Natural killer cell (primary cell): ENCODE results near the gene AARS2. TPM values are rescaled to one million over a fixed set of nuclear protein-coding genes. Genes with fewer than 3 reads are reported as not detected.
A peak's percentile ranks its signal among the peaks of the same experiment; 100 is the strongest.

Source experiments
- ATAC-seq, 3 donors: fragments of 150-1000 bp in 2 of 3; fragments of 200-7000 bp in 1 of 3; cut with Tn5 transposase; 1 replicate in 1 of 3; 2 replicates in 2 of 3; pipeline ENCODE4 v1.10.0; 2021; ENCODE audit warnings: mild to moderate bottlenecking in 2 of 3, moderate library complexity in 2 of 3
- DNase-seq, 2 donors: peaks; one replicate each; pipeline versions ENCODE4 v3.0.0 to v3.0.0-alpha.2; 2013 to 2021; ENCODE audit warnings: mixed read lengths in 1 of 2
- H3K27ac ChIP-seq: one replicate; pipeline ENCODE4 v1.5.1; 2013; ENCODE audit warnings: mild to moderate bottlenecking, low read length
- H3K27me3 ChIP-seq: one replicate; pipeline ENCODE4 v1.6.1; 2013; ENCODE audit warnings: low read length; ENCODE audit not compliant: control insufficient read depth, insufficient read depth
- H3K36me3 ChIP-seq: one replicate; pipeline ENCODE4 v1.6.1; 2013; ENCODE audit warnings: low read length; ENCODE audit not compliant: control insufficient read depth, insufficient read depth
- H3K4me1 ChIP-seq: one replicate; pipeline ENCODE4 v1.6.1; 2013; ENCODE audit warnings: low read length; ENCODE audit not compliant: control insufficient read depth, insufficient read depth
- H3K4me3 ChIP-seq: one replicate; pipeline ENCODE4 v1.5.1; 2013; ENCODE audit warnings: low read length
- H3K9me3 ChIP-seq: one replicate; pipeline ENCODE4 v1.6.1; 2013; ENCODE audit warnings: low read length; ENCODE audit not compliant: control insufficient read depth, insufficient read depth
- H3K27ac Mint-ChIP-seq, 2 donors: one replicate each; pipeline ENCODE4 v1.8.0; 2022; ENCODE audit warnings: mild to moderate bottlenecking in 2 of 2, mixed read lengths in 2 of 2, moderate library complexity in 1 of 2
- H3K27me3 Mint-ChIP-seq, 2 donors: one replicate each; pipeline ENCODE4 v1.8.0; 2022; ENCODE audit warnings: low read depth in 2 of 2, mixed read lengths in 2 of 2
- H3K36me3 Mint-ChIP-seq: one replicate; pipeline ENCODE4 v1.8.0; 2022; ENCODE audit warnings: mixed read lengths
- H3K4me1 Mint-ChIP-seq, 2 donors: one replicate each; pipeline ENCODE4 v1.8.0; 2022; ENCODE audit warnings: mixed read lengths in 2 of 2
- H3K4me3 Mint-ChIP-seq: one replicate; pipeline ENCODE4 v1.8.0; 2022; ENCODE audit warnings: mild to moderate bottlenecking, moderate library complexity, mixed read lengths
- H3K9me3 Mint-ChIP-seq, 2 donors: one replicate each; pipeline ENCODE4 v1.8.0; 2022; ENCODE audit warnings: mixed read lengths in 2 of 2
- CTCF ChIP-seq: fragments of 200-600 bp; IDR thresholded peaks from one replicate; pipeline ENCODE4 v1.8.0; 2022; ENCODE audit warnings: antibody characterized with exemption
- WGBS: methylation state at CpG from one replicate; pipeline ENCODE4 v1.1.7; 2013; ENCODE audit warnings: missing lambda C conversion rate; ENCODE audit not compliant: insufficient coverage; 5-methylcytosine and 5-hydroxymethylcytosine counted together
- intact Hi-C: fragments of 100-400 bp; cut with micrococcal nuclease; formaldehyde crosslinking; loops from one replicate; pipeline ENCODE4 v1.14.2; 2022
- total RNA-seq, 4 donors: library from RNA; stranded (reverse); fragments of 120-200 nt in 1 of 4; gene quantifications; one replicate each; pipeline versions ENCODE4 v1.2.3 to v1.2.4, GENCODE V29; 2013 to 2022

The AARS2 gene
- total RNA-seq, 3 donors from 2014 or later (not counting 1 experiment from before 2014, with no cell fraction given): 14.1 to 17.2 (median 14.2) TPM

DNA sequence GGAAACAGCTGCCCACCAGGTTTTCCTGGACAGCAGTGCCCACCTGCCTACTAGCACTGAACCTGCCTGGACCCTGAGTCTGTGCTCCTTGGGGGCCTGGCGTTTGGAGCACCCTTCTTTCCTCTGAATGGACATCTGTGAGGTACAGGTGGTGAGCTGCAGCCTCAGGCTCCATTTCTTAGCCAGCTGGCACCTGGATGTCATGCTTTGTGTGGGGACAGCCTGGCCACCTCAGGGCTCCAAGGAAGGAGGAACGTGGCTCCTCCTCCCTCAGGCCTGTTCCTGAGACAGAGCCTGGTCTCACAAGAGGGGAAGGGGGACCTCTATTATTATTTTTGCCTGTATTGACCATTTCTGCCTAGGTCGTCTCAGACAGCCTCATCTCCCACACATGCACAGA is 34.8 kb downstream of the AARS2 start:
- no peak overlapping the region for H3K27ac Mint-ChIP-seq
- Histone ChIP-seq H3K4me3 (no peak overlapping the region), H3K27me3 (peaks cover 22% of the 10 kb centered on the region), H3K9me3 (no peaks in the 10 kb centered on the region), H3K27ac (no peak overlapping the region), H3K4me1 (peaks cover 7% of the 10 kb centered on the region), H3K36me3 (no peaks in the 10 kb centered on the region)
- ATAC-seq (no peak), DNase-seq (no peak)
- H3K4me3 Mint-ChIP-seq: no peak overlapping the region
- H3K9me3 Mint-ChIP-seq: no peaks in the 10 kb centered on the region
- intact Hi-C loops: no loop called here
- TF ChIP-seq CTCF: no peak
- WGBS: 65% methylated on average over 3 of the region's 3 CpGs
- H3K36me3 Mint-ChIP-seq: no peaks in the 10 kb centered on the region
- peaks cover 45 to 51% of the 10 kb centered on the region in 2 donors for H3K27me3 Mint-ChIP-seq
- peaks cover 0 to 5% of the 10 kb centered on the region in 2 donors for H3K4me1 Mint-ChIP-seq

- no peak for TF ChIP-seq CTCF
- Histone ChIP-seq H3K4me3 (no peak overlapping the region), H3K4me1 (peaks cover 7% of the 10 kb centered on the region), H3K27me3 (peaks cover 26% of the 10 kb centered on the region), H3K9me3 (no peaks in the 10 kb centered on the region), H3K36me3 (no peaks in the 10 kb centered on the region), H3K27ac (no peak overlapping the region)
- no peak overlapping the region for H3K27ac Mint-ChIP-seq
- H3K4me3 Mint-ChIP-seq: peak overlapping the region; percentile 10
- 73% methylated on average over 7 of the region's 7 CpGs for WGBS
- H3K36me3 Mint-ChIP-seq: no peaks in the 10 kb centered on the region
- intact Hi-C loops: no loop called here
- H3K4me1 Mint-ChIP-seq: peaks cover 0 to 5% of the 10 kb centered on the region in 2 donors
- H3K9me3 Mint-ChIP-seq: no peaks in the 10 kb centered on the region
- DNase-seq (no peak), ATAC-seq (no peak)
- peaks cover 47 to 52% of the 10 kb centered on the region in 2 donors for H3K27me3 Mint-ChIP-seq
These were observed 35.4 kb downstream of the AARS2 start for GRCh38 chr6:44277763-44278162.

DNA sequence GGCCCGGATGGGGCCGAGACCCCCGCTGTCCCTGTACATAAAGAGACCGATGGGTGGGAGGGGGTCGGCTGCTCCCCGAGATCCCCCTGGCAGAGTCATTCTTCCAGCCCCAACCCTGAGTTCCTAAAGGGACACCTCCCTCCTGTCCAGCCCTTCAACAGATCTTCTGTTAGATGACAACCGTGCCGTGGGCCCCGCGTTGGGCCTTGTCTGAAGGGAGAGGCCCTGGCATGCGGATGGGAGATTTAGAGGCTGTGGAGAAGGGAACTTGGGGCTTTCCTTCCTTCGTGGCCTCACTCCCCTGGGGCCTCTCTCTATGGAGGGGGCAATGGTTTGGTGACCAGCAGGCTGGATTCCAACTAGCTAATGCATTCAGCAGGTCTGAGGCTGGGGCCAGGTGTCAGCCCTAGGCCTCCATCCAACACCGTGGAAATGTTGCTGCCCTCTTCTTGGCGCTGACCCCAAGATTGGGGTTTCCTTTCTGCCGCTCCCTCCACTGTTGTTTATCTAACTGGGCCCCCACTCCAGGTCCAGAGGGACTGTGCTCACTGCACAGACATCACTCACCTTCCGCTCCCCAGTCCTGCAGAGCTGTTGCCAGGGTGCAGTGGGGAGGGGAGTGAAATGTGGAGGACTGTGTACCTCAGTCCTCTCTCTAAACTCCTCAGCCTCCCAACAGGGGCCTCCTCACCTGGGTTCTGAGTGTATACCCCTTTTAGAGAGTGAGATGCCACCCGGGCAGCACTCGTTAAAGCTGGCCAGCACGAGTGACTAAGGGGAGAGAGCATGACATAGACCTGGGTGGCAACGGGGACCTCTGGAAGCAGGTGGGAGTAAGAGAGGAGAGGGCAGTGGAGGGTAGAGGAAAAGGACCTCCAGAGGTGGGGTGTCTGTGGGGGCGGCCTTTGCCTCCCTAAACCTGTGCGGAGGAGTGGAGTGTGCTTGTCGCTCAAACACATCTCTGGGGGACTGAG is 36.2 kb downstream of the AARS2 start:
- peaks cover 0 to 5% of the 10 kb centered on the region in 2 donors for H3K4me1 Mint-ChIP-seq
- H3K9me3 Mint-ChIP-seq: no peaks in the 10 kb centered on the region
- H3K27ac Mint-ChIP-seq: no peak overlapping the region
- no peak for TF ChIP-seq CTCF
- peaks cover 54 to 57% of the 10 kb centered on the region in 2 donors for H3K27me3 Mint-ChIP-seq
- no peak for DNase-seq
- peak overlapping the region; percentile 31 for H3K4me3 Mint-ChIP-seq
- 74% methylated on average over 22 of the region's 23 CpGs for WGBS
- no peak overlapping the region for H3K4me3 ChIP-seq
- peaks cover 29% of the 10 kb centered on the region for H3K27me3 ChIP-seq
- peaks cover 7% of the 10 kb centered on the region for H3K4me1 ChIP-seq
- intact Hi-C loops: no loop called here
- no peak overlapping the region for H3K27ac ChIP-seq
- H3K36me3 ChIP-seq: no peaks in the 10 kb centered on the region
- H3K36me3 Mint-ChIP-seq: no peaks in the 10 kb centered on the region
- H3K9me3 ChIP-seq: no peaks in the 10 kb centered on the region
- no peak for ATAC-seq
